Measurements from ENCODE around the gene LSM3. TPM values are rescaled to one million over a fixed set of nuclear protein-coding genes. Genes with fewer than 3 reads are reported as not detected.

LSM3 gene
- total RNA-seq (2021; ENCODE audit: unreplicated experiment) (17.4 TPM), Bru-seq, nascent RNA (percentile 85 among the genes with signal in this experiment), BruChase-seq, experiment 1, labeled RNA remaining after a 6-hour chase (percentile 80 among the genes with signal in this experiment), BruChase-seq, experiment 2, labeled RNA remaining after a 2-hour chase (percentile 63 among the genes with signal in this experiment)
- polyA plus RNA-seq (2012): 5.6 and 7.4 TPM in 2 replicates
- long read RNA-seq, transcript LSM3-201 (4 exons, 3,815 nt): major isoform, 49 of 131 reads
- long read RNA-seq, partial matches to known transcripts: 51 of 131 reads
- long read RNA-seq, other reads (novel, unspliced or antisense): 31 of 131 reads

DNA sequence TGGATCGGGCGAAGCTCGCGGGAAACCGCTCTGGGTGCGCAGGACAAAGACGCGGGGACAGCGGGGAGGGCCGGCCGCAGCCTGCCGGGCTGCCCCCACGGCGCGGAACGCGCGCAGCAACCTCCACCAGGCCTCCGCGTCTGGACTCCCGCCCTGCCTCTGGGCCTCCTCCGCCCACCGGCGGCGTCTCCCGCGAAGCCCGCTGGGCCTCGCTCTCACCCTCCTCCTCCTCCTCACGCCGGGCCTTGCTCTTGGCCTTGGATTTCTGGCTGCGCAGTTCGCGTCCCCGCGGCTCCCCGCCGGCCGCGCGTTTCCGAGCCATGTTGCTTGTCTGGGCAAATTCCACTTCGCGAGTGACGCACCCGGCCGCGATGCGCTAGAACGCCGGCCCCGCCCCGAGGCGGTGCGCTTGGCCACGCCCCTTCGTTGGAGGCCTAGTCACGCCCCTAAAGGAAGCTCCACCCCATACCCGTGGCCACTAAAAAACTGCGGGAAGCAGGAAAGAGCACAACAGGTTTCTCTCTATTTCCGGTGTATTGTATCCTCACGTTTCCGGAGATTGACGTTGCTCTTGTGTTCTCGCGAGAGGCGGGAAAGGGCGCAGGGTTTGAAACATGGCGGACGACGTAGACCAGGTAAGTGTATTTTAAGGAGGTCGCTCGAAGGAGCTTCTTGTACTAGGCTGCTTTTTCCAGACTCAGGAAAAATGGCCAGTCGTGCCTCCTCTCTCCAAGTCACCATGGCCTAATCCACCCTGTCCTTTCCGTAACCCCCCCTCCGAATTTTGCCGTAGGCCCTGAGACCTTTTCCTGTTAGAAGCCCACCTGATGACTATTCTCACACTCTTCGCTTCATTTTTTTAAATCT lies at the start of gene LSM3, which contains the start of gene XPC:
Gene LSM3 (plus strand): TSS at position 571 of the 867 bp plus-strand sequence. CDS start 44 bp downstream, at position 615.
Gene XPC (minus strand): TSS at position 355 of the 867 bp plus-strand sequence. CDS start 33 bp downstream, at position 322.
- peak within 1 kb of the TSS; percentile 84 to 97 for H3K4me3 ChIP-seq (replicated peaks in 1 of 2; ENCODE audit: low read depth in 1 of 2, low read length in 2 of 2)
- no peaks in the 10 kb centered on the region for H3K9me2 ChIP-seq (ENCODE audit: insufficient read depth)
- no peak within 1 kb of the TSS for H2AFZ ChIP-seq (ENCODE audit: low read depth, low read length, poor library complexity, severe bottlenecking)
- H3K9me3 ChIP-seq (ENCODE audit: control insufficient read depth in 1 of 2, insufficient read depth in 1 of 2, low read depth in 1 of 2, low read length in 2 of 2): no peaks in the 10 kb centered on the region
- no TSS peak for BruUV-seq (replicated peaks)
- H4K20me1 ChIP-seq (ENCODE audit: insufficient read depth): no peaks in the 10 kb centered on the region
- H3K36me3 ChIP-seq (ENCODE audit: control insufficient read depth in 1 of 2, insufficient read depth in 2 of 2, low read length in 2 of 2): peaks cover 14 to 17% of the 10 kb centered on the region in 2 experiments; a peak in 3 of 4 replicates
- ChIA-PET CTCF (interaction anchor here (0.9 to 1.2 kb wide), 3 partner anchors 25 to 282 kb away, joined by 3 to 13 read pairs (median 5); partner anchors contain the start of genes CHCHD4 and TMEM43), POLR2A (interaction anchor here (0.7 to 2.1 kb wide), 8 partner anchors 9 to 54 kb away, joined by 3 to 18 read pairs (median 4); partner anchors contain the start of genes CHCHD4 and TMEM43), RAD21 (ENCODE audit: low non-redundant PET in 1 of 2, low total read pairs in 2 of 2, uncharacterized antibody in 2 of 2, unreplicated experiment in 2 of 2) (interaction anchor here (0.6 to 1.3 kb wide), 2 partner anchors 54 kb away, joined by 3 read pairs; partner anchors contain the start of genes CHCHD4 (in 2 of the 2) and TMEM43 (in 2 of the 2))
- H3K4me1 ChIP-seq (ENCODE audit: control insufficient read depth in 1 of 2, insufficient read depth in 2 of 2, low read length in 2 of 2): peaks cover 10 to 14% of the 10 kb centered on the region in 2 experiments; a peak in 3 of 4 replicates
- ATAC-seq (peak; percentile 96), DNase-seq (ENCODE audit: low read depth, low spot score) (peak; percentile 98)
- H3K79me2 ChIP-seq (ENCODE audit: insufficient read depth, low read length): peaks cover 95% of the 10 kb centered on the region
- H3K9ac ChIP-seq (ENCODE audit: low read length): peak within 1 kb of the TSS; percentile 90
- peak within 1 kb of the TSS; percentile 86 for H3K27ac ChIP-seq (ENCODE audit: low read depth, low read length)
- no peaks in the 10 kb centered on the region for H3K27me3 ChIP-seq (ENCODE audit: insufficient read depth, low read length)
- H3K4me2 ChIP-seq (ENCODE audit: low read length): peak within 1 kb of the TSS; percentile 96
- intact Hi-C loops (cut with micrococcal nuclease): loop anchor here (5.0 kb wide), 1 partner anchor 51 kb away; the partner anchor contains the start of gene TMEM43
- TF ChIP-seq CEBPB (IDR thresholded peaks at IDR 0.05; ENCODE audit: low read depth) (no peak), ELF1 (IDR thresholded peaks at IDR 0.05; ENCODE audit: borderline replicate concordance, low read depth) (peak; percentile 84), TCF7L2 (IDR thresholded peaks at IDR 0.05; ENCODE audit: borderline replicate concordance, extremely low read depth, insufficient read depth, insufficient read length) (no peak), EZH2 (IDR thresholded peaks at IDR 0.05) (no peak), REST (IDR thresholded peaks at IDR 0.05; ENCODE audit: low read depth) (no peak), EZH2phosphoT487 (IDR thresholded peaks at IDR 0.05; ENCODE audit: borderline replicate concordance) (no peak), POLR2AphosphoS5 (IDR thresholded peaks at IDR 0.05; ENCODE audit: low read depth, low read length) (peak; percentile 90), RAD21 (IDR thresholded peaks at IDR 0.05; ENCODE audit: low read depth) (no peak), JUND (IDR thresholded peaks at IDR 0.05) (no peak), SIN3A (IDR thresholded peaks at IDR 0.05; ENCODE audit: low read depth) (peak; percentile 76), CBX3 (IDR thresholded peaks at IDR 0.05; ENCODE audit: low read depth) (no peak), ATF3 (IDR thresholded peaks at IDR 0.05) (no peak), YY1 (IDR thresholded peaks at IDR 0.05; ENCODE audit: extremely low read depth, insufficient replicate concordance, low read depth, low read length) (peak; percentile 96), ZFX (IDR thresholded peaks at IDR 0.05) (peak; percentile 94), POLR2A (IDR thresholded peaks at IDR 0.05; ENCODE audit: borderline replicate concordance, extremely low read depth, insufficient read depth, insufficient read length) (peak; percentile 58), EGR1 (IDR thresholded peaks at IDR 0.05; ENCODE audit: low read depth) (no peak; the same call in 1 of the 2 replicates), SRF (IDR thresholded peaks at IDR 0.05; ENCODE audit: low read depth) (peak; percentile 78; the same call in 1 of the 2 replicates)
- TF ChIP-seq, protein P1, sequence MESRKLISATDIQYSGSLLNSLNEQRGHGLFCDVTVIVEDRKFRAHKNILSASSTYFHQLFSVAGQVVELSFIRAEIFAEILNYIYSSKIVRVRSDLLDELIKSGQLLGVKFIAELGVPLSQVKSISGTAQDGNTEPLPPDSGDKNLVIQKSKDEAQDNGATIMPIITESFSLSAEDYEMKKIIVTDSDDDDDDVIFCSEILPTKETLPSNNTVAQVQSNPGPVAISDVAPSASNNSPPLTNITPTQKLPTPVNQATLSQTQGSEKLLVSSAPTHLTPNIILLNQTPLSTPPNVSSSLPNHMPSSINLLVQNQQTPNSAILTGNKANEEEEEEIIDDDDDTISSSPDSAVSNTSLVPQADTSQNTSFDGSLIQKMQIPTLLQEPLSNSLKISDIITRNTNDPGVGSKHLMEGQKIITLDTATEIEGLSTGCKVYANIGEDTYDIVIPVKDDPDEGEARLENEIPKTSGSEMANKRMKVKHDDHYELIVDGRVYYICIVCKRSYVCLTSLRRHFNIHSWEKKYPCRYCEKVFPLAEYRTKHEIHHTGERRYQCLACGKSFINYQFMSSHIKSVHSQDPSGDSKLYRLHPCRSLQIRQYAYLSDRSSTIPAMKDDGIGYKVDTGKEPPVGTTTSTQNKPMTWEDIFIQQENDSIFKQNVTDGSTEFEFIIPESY (IDR thresholded peaks at IDR 0.05; ENCODE audit: extremely low read depth, insufficient replicate concordance, low read length): peak; percentile 98
- TF ChIP-seq, protein P2, sequence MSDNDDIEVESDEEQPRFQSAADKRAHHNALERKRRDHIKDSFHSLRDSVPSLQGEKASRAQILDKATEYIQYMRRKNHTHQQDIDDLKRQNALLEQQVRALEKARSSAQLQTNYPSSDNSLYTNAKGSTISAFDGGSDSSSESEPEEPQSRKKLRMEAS (IDR thresholded peaks at IDR 0.05): peak; percentile 76

Measured in HCT116 (cell line).